HG03175 (cell line): ENCODE results near the gene CHST3.
A peak's percentile ranks its signal among the peaks of the same experiment; 100 is the strongest.
"Not testable (repeated sequence)": the region's sequence is repeated elsewhere in the genome, so short reads cannot be mapped to it uniquely, and the experiment has no call there.

Experiments used
- ATAC-seq: cut with Tn5 transposase; IDR thresholded peaks from one replicate; pipeline ENCODE4 v1.9.1; 2021; ENCODE audit warnings: mild to moderate bottlenecking, moderate library complexity; ENCODE audit not compliant: unreplicated experiment

The CHST3 gene

DNA sequence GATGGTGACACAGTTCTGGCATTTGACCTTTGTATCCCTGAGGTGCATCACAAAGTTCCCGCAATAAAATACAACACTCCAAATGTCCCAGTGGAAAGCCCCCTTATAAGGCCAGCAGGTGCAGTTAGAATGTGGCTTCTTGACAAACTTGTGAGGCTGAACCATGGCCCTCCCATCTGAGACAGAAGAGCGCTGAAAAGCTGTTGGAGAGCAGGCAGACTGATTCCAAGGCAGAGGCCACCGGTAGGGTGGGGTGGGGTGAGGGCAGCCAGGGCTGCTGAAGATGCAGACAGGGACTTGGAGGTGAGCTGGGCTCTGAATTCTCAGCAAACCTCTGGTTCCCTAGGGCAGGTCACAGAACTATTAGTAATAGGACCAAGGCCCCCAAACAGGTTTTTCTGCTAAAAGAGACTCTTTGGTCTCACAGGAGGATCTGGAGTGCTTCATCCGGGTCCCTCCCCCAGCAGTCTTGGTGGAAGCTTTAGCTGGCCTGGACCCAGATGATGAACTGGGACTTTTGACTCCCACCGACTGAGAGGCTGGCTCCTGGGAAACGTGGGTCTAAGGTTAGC is 15.6 kb upstream of the CHST3 start:
- no peak for ATAC-seq

DNA sequence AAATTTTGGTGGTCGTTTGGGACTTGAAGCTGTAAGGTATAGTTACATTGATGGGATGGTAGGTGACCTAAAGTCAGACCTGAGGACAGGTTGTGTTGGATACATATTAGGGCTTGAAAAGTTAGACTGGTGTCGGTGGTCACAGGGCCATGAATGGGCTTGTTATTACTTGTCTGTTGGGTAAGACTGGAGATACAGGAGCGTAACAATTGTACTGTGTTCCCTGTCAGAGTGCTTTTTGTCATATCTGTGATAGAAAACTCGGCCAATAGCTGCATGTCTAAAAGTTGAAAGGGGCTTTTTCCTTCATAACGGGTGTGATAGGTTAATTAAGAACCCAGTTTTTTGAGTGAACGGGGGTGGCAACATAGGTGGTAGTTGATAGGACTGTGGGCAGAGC is 13.5 kb upstream of the CHST3 start:
- ATAC-seq: no peak

GRCh38 chr10:71952745-71953144 is 11.4 kb upstream of the CHST3 start:
- ATAC-seq: no peak

DNA sequence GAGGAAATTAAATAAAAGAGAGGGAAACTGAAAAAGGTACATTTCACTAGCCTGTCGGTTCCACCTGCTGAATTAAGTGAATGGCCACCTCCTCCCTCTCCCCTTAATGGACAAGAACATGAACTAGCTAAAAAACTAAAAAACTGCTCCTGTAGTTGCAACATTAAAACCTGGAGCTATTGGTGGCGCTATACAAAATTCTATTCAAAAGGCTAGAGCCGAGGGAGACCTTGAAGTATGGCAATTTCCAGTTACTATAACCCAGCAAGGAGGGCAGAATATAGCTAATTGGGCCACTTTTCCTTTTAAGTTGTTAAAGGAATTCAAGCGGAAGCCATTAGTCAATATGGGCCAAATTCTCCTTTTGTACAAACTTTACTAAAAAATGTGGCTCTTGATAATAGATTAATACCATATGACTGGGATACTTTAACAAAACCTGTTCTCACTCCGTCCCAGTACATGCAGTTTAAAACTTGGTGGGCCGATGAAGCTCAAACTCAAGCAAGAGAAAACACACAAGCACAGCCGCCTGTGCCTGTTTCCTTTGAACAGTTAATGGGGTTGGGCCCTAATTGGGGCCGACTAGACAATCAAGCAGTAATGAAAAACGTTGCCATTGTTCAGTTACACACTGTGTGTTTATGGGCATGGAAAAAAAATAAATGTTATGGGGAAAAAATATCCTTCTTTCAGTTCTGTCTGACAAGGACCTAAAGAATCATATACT is 6.5 kb upstream of the CHST3 start:
- ATAC-seq: no peak

DNA sequence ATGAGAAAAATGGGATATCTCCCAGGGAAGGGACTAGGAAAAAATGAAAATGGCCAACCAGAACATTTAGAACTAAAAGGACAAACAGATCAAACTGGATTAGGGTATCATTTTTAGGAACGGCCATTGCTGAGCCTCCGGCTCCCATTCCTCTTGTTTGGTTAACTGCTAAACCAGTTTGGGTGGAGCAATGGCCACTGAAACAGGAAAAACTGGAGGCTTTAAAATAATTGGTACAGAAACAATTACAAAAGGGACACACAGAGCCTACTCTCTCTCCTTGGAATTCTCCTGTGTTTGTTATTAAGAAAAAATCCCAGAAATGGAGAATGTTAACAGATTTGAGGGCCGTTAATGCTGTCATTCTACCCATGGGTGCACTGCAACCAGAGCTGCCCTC is 4.7 kb upstream of the CHST3 start:
- no peak for ATAC-seq

- ATAC-seq: no peak
These were observed 2.4 kb upstream of the CHST3 start for GRCh38 chr10:71961831-71962230.

DNA sequence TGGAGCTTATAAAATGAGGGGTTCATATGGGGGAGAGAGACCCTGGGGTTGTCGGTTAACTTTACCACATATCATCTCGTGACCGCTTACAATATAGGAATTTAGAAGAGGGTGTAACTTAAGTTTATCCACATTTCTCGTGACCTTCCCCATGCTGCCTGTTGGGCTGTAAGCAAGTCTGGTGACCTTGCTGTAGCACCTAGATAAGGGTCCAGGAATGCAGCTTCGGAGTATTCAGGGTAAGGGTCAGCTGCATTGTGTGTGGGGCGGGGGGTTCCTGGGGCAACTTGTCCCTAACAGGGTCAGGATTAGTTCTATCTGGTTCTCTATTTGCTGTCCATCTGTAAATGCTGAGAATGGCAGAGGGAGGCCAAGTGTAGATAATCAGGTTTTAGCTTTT is 1.3 kb upstream of the CHST3 start:
- no peak for ATAC-seq

- ATAC-seq: no peak
These were observed 671 bp upstream of the CHST3 start for GRCh38 chr10:71963351-71964097.

GRCh38 chr10:71964743-71965515 is 734 bp downstream of the CHST3 start:
- no peak for ATAC-seq

DNA sequence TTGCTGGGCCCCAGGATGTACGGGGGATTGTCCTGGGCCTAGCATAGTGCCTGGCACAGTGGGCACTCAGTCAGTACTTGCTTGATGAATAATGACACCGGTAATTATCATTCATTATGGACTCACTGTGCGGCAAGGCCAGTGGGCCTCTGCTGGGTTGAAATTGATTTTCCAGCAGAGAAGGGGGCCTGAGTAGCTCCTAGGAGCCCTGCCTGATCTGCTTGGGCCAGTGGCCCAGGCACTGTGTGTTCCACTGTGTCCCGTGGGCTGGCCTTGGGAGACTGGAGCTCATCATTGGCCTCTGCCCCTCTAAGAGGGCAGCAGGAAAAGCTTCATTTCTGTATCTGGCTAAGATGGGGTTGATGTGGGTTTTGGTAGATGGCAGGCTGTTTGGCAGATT is 1.4 kb downstream of the CHST3 start:
- ATAC-seq: no peak

DNA sequence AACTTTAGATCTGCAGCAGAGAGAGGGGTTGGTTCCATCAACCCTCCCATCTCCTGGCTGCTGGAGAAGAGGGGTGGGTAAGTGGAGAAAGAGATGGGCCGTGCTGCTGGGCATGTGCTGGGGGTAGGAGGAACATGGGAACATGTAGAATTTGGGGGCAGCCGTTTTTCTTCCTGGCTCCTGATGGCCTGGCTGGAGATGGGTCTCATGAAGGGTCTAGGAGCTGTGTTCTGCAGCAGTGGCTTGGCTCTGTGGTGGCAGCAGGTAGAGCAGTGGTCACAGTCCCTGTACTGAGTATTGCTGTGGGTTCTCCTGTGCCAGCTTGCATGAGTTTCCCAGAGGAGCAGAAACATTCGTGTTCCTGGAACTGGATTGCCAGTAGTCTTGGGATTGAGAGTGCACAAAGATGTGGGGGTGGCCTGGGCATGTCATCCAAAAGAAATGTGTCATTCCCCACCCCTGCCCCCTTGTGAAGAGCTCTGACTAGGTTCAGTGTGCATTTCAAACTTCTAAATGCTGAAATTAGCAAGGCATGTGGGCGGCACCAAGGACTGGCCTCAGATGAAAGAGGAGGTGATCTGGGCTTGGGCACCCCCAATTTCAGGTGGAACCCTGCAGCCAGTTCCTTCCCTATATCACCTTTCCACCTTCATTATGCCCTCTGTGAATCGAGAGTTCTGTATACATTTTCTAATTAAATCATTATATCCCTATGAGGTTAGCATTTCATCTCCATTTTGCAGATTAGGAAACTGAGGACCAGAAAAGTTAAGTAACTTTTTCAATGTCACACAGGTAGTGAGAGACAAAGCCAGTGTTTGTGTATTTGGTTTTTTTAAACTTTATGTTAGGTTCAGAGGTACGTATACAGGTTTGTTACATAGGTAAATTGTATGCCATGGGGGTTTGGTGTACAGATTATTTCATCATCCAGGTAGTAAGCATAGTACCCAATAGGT is 2.1 kb downstream of the CHST3 start:
- ATAC-seq: no peak

GRCh38 chr10:71967958-71968357 is 3.8 kb downstream of the CHST3 start:
- not testable (repeated sequence) for ATAC-seq

GRCh38 chr10:71968553-71969474 is 4.6 kb downstream of the CHST3 start:
- no peak for ATAC-seq

DNA sequence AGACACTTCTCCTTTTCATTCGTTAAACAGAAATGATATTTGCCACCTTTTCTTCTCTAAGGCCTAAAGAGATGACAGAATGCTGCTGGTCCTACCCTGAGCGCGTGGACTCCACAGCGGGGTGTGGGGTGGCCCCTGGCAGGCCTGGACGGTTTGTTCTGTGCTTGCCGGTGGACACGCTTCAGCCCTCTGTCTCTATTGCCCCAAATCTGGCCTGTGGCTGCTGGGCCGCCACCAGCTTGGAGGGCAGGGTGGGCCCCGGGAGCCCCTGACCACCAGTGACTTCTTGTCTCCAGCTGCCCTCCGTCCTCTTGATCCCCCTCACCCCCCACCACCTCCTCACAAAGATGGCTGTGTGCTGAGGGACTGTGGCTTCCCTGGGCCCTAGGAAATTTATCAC is 5.7 kb downstream of the CHST3 start:
- ATAC-seq: no peak

- ATAC-seq: no peak
These were observed 6.1 kb downstream of the CHST3 start for GRCh38 chr10:71970331-71970730.

DNA sequence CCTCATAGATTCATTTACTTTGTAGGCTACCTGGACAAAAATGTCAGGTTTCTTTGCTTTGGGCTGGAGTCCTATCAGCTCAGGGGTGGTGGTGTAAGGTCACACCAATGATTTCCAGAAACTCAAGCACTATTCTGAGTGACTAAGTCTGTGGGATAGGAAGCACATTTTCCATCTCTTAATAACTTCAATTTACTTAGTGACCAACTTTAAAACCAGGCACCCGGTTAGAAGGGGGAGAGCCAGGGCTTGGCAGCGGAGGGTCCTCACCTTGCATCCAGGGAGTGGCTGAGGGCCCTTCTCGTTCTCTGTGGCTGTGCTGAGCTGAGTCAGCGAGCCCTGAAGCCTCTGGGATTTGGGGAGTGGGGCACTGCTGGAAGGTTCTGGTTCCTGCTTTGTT is 6.7 kb downstream of the CHST3 start:
- ATAC-seq: no peak

GRCh38 chr10:71971311-71971731 is 7.1 kb downstream of the CHST3 start:
- ATAC-seq: no peak

GRCh38 chr10:71971769-71972555 is 7.8 kb downstream of the CHST3 start:
- ATAC-seq: peak; percentile 65
